ENCODE data around the gene ARL5B.

GRCh38 chr10:18718991-18719390, 59.8 kb downstream of the ARL5B start:
- TF ChIP-seq, protein P1, sequence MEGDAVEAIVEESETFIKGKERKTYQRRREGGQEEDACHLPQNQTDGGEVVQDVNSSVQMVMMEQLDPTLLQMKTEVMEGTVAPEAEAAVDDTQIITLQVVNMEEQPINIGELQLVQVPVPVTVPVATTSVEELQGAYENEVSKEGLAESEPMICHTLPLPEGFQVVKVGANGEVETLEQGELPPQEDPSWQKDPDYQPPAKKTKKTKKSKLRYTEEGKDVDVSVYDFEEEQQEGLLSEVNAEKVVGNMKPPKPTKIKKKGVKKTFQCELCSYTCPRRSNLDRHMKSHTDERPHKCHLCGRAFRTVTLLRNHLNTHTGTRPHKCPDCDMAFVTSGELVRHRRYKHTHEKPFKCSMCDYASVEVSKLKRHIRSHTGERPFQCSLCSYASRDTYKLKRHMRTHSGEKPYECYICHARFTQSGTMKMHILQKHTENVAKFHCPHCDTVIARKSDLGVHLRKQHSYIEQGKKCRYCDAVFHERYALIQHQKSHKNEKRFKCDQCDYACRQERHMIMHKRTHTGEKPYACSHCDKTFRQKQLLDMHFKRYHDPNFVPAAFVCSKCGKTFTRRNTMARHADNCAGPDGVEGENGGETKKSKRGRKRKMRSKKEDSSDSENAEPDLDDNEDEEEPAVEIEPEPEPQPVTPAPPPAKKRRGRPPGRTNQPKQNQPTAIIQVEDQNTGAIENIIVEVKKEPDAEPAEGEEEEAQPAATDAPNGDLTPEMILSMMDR (IDR thresholded peaks at IDR 0.05 in 4 of 5, conservative IDR thresholded peaks at IDR 0.05 in 1 of 5): no peak
- no peak for TF ChIP-seq POLR2A (IDR thresholded peaks at IDR 0.05)
